ENCODE results near the gene LMO1.

The LMO1 gene

DNA sequence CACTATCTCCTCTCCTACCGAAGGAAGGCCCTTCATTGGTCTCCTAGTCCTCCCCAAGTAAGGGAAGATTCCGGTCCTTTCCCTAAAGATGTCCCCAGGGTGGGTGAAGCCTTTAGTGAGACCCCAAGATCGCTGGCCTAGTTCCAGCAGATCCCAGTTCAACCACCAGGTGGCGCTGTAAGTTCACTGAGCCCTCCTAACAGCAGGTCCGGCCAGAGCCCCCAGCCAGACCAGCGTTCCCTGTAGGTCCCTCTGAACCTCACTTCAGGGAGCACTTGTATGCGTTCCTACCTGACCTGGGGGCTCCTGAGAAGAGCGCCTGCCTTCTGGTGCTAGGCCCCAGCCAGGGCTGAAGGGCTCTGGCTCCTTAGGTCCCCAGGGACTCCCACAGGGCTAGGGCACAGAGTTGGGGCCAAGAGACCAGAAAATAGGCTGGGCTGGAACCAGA, 38.1 kb downstream of the LMO1 start:
- DNase-seq (ENCODE audit: low read depth) = peak; percentile 41

DNA sequence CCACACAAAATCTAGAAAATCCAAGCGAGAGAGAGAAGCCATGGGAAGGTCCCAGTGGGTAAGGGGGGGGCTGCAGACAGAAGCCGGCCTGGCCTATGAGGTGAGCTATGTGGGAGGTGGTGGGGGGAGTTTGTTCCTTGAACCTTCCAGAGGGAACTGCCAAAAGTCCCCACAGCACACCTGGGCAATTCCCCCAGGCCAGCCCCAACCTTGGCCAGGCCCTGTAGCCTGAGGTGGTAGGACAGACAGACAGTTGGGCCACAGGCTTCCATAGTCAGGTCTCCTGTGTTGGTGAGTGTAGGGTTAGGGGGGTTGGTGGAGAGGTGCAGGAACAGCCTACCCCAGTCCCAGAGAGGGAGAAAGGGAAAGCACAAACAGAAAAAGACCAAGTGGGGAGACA, 39.0 kb downstream of the LMO1 start:
- DNase-seq (ENCODE audit: low read depth) = no peak

DNA sequence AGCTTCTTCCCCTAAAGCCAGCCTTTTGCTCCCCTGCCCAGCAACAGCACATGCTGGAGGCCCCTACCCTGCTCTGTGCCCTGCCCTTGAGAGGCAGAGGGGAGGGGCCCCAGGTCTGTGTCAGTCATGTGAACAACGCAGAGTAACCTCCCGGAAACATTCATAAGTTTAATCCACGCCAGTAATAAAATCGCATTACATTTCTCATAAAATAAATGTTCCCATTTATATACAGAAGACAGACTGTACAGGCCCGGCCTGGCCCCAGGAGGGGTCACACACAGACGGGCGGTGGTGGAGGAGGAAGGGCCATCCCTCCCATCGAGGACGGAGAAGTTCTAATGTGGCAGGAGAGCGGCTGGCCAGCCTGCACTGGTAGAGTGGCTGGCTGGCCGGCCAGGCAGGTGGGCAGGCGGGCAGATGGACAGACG, 39.5 kb downstream of the LMO1 start:
- no peak for DNase-seq (ENCODE audit: low read depth)

DNA sequence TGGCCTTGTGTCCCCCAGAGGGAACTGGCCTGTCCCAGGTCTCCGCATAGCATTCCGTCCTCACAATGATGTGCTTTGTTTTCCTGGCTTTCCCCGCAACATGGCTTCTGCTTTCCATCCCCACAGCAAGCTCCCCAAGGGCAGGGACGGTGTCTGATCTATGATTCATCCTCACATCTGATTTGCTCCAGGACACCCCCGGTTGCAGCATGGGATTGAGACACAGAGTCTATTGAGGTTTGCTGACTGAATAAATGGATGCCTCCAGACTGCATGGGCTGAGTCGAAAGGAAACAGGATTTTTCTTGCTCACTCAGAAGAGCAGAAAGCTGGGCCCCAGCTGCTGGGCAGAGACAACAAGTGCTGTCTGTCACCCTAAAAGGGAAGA, 40.2 kb downstream of the LMO1 start:
- no peak for DNase-seq (ENCODE audit: low read depth)

DNA sequence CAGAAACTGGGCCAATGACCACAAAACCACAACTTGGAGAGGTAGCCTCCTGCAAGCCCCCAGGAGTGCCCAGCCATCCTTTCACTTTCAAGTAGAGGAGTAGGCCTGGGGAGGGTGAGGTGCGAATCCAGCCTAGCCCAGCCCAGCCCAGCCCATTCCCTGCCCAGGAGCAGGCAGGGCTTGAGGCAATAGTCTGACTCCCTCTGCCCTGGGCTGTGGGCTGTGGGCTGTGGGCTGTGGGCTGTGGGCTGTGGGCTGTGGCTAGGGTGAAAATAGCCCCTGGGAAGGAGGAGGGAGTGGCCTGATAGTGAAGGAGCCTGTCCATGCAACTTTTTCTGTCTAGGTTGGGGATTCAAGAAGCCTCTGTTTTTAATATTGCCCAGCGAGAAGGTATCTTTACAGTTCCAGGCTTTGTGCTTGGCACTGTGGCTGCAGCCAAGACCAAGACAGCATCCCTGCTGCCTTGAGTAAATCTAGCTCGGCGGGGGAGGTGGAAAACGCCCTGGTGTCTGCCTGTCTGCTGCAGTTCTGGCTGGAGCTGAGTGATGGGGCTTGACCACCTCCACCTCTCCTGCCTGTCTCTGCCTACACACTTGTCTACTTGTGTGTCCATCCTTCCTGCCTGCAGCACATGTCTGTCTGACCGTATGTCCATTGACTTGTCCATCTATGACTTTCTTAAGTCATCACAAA, 40.7 kb downstream of the LMO1 start:
- DNase-seq (ENCODE audit: low read depth) = no peak

DNA sequence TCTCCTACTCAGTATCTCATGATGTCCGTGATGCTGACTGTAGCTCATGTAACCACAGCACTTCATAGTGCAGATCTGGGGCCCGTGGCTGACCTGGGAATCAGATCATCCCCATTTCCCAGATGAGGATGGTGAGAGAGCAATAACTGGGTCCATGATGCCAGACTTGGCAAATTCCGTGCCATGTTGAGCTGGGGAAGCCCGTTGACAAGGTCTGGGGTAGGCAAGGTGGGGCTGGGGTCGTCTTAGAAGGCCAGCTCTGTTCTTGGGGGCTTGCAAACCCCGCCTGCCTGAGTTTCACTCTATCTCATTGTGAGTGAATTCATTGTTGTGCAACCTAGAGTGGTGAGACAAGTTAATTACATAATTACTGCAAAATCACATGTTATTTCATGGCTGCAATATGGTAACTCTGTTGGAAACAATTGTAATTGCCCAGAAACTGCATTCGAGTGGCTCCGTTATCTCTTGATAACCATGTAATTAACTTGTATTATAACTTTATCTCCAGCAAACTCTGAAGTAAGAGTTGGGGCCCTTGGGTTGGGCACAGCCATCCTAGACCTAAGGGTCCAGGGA, 41.7 kb downstream of the LMO1 start:
- DNase-seq (ENCODE audit: low read depth) = no peak

DNA sequence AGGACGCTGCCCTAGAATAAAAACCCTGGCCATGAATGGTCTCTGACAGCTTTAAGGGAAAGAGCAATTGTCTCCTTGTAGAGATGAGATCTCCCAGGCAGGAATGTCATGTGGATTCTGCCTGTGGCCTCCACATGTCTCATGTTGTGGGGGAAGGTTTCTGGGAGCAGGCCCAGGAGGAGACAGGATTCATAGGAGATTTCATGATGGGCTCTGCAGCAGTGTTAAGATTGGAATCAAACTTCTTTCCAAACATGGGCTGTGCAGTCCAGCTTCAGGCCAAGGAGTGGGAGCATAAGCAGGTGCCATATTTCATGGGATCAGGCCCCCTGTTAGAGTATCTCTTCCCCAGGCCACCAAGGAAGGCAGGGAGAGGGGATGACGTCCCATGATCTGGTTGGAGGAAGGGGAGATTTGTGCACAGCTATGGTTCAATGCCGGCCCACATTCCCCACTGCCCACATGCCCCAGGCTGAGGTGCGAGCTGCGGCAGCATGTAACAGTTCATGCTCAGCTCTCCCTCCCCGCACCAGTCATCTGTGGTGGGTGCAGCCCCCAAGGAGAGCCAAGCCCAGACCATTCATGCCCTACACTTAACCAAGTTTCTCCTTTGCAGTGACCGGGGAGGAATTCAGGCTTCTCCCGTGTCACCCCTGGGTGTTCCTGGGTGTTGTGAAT, 42.5 kb downstream of the LMO1 start:
- no peak for DNase-seq (ENCODE audit: low read depth)

DNA sequence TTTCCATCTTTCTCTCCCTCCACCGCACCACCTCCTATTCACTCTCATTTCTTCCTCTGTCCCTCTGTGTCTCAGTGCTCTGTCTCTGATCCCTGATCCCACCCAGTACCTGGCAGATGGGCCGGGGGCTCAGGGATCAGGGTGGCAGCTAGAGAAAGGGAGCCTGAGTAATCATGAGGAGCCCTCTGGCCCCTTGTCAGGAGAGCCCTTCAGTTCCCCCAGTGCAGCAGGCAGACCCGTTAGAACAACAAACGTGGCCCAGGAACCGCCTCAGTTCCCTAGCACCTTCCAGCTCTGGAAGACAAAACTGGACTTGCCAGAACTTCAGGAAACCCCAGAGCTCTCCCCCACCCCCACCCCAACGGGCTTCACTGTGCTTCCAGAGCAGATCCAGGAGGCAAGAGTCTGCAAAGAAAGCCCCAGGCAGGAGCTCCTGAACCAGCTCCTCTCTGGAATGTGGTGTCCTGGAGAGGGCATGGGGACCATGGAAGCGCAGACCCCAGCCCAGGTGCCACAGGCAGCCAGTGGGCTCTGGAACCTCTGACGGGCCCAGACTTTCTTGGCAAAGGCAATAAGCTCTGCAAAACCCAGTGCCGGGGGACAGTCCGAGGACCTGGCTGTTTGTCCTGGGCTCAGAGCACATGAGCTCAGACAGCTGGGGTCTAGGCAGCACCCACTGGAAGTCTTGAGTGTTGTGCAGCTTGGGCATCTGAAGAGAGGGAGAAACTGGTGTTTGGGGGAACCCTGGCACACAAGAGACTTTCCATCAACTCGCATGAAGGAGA, 43.2 kb downstream of the LMO1 start:
- no peak for DNase-seq (ENCODE audit: low read depth)

DNA sequence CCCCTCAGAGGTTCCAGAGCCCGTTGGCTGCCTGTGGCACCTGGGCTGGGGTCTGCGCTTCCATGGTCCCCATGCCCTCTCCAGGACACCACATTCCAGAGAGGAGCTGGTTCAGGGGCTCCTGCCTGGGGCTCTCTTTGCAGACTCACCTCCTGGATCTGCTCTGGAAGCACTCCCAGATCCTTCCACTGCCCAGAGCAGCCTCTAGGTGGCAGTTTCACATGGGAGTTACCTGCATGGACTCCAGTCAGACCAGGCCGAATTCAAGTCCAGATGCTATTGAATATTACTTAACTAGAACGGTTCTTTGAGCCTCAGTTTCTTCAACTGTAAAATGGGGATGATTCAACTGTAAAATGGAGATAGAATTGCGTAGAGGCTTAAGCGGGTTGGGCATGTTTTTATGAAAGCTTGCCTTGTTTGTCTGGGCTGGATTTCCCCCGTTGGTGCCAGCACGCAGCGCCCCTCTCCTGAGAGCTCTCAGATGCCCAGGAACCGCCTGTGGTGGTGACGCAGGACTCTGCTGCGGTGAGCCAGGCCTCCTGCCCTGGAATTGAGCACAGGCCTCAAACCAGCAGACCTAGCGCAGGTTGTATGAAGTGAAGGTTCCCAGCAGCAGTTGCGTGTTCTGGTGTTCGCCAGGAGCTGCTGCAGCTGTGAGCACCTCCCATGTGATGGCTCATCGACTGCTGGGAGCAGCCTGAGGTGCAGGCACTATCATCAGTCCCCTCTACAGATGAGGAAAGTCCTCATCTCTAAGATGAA, 44.2 kb downstream of the LMO1 start:
- DNase-seq (ENCODE audit: low read depth) = no peak

DNA sequence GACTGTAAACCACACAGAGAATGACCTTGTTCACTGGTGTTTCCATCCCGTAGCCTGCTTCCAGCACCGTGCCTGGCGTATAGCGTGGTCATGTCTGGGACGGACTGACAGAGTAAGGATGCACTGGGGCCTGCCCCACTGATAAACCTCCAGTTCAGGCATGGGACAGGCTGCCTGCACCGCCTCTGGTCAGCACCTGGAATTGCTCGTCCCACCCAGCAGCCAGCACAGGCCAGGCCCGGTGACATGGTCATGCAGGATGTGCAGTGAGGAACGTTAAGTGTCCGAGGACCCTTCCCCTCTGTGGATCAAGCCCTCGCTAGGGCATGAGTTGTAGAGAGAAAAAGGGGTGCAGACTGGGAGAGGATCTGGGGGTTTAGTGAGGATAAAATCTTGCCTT, 44.8 kb downstream of the LMO1 start:
- DNase-seq (ENCODE audit: low read depth) = no peak

DNA sequence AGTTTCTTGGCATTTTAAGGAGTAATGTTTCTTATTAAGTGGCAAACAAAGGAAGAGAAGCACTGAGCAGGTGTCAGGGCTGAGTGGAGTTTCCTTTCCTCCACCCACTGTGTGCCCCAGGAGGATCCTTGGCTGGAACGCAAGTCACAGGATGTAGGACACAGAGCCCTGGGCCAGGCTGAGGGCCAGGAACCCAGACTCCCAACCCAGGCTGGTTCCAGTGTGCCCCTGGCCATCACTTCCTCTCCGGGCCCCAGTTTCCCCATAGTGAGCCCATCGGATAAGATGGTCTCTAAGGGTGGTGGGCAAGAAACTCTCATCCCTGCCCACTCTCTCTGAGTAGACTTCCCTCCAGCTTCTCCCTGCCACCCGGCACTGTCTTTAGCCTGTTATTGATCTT, 45.3 kb downstream of the LMO1 start:
- DNase-seq (ENCODE audit: low read depth) = no peak

DNA sequence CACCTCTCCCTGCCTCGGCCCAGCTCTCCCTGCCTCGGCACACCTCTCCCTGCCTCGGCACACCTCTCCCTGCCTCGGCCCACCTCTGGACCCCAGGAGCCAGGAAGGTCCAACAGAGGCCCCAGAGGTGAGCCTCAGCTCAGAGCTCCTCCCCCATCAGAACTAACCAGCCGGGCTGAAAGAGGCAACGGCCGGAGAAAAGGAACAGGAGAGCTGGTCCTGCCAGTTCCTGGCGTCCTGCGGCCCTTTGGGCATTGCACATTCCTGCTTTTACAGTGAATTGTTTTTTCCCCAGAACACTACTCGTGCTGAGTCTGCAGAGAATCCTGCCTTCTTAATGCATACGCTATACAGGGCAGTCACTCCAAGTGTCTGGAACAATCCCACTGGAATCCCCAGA, 45.8 kb downstream of the LMO1 start:
- DNase-seq (ENCODE audit: low read depth) = no peak

DNA sequence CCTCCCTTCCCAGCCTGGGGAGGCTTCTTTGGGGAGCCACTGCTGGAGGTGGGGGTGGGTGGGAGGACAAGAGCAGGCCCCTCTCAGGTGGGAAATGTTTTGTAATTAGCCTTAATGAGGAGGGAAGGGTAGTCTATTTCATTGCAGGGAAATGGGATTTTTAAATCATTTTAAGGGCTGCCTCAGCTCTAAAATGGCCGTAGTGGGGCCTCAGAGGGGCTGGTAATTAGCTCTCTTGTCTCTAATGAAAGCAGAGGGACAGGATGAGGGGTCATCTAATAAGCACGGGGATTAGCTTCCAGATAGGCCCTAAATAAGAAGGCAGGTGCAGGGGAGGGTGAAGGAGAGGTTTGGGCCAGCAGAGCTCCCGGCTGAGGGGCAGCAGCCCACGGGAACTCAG, 46.5 kb downstream of the LMO1 start:
- no peak for DNase-seq (ENCODE audit: low read depth)

DNA sequence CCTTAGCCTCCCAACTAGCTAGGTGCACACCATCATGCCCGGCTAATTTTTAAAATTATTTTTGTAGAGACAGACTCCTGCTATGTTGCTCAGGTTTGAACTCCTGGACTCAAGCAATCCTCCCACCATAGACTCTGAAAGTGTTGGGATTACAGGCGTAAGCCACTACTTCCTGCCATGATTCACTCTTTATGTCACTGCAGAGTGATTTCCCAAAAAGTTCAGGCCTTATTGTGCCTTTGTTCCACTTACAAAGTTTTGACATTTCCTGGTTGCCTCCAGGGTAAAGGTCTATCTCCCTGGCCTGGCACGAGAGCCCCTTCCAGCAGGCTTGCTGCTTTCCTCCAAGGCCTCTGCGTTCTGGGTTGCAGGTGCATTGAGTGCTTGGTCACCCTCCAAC, 50.3 kb downstream of the LMO1 start:
- DNase-seq (ENCODE audit: low read depth) = no peak

DNA sequence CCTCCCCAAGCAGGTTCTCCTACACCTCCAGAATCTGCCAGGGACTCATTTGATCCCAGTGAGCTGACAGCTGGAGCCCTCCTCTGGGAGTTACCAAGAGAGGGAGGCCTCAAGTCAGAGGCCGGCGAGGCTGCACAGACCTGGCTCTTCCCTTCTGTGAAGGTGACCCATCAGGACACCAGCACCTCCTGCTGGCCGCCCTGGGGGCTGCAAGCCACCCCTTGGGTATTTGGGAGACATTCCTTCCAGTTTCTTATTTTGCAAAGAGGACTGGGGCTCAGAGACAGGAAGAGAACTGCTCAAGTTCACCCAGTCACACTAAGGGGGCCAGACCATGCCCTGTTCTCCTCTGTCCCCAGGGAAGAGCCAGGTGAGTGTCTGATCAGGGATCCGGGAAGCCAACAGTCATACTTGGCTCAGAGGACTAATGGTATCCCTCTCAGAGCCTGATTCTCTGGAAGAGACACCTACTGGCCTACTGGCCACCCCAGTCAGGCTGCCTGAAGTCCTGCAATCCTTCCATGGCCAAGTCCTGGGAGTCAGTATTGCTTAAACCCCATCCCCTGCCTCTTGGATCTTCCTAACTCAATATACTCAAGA, 54.4 kb downstream of the LMO1 start:
- DNase-seq (ENCODE audit: low read depth) = no peak

DNA sequence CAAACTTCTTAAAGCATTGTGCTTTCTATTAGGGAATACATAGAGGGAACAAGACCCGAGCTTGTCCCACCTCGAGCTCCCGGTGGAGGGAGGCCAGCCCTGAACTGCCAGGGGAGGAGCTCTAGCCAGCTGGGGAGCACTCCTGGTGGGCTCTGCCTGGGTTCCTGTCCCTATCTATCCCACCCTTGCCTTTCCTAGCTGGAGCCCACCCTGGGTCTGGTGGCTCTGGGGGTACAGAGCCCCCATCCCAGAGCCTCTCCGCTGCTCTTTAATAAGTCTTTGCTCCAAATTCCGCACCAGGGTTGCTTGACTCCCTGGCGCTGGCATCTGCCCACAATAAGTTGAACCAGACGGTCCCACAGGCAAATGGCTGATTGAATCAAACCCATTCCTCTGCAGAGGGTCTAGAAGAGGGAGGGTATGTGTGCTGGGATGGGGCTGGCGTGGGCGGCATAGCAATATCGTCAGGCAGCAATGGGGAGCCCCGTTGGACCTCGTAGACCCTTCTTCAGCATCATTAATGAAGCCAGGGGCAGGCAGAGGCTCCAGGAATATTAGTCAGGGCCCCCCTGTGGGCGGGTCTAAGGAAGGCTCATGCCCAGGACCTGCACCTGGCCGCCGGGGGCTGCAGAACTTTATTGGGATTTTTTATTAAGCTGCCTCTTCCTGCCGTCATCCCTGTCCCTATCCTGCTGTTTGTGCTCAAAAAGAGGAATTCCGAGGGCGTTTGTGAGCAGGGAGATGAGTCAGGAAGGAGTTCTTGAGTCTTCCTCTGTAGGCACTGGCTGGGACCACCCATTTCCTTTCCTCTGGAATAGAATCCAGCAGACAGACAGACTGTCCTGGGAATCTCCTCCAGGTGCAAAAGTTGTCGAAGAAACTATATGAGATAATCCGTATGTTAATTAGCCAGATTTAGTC, 56.3 kb downstream of the LMO1 start:
- DNase-seq (ENCODE audit: low read depth) = no peak

DNA sequence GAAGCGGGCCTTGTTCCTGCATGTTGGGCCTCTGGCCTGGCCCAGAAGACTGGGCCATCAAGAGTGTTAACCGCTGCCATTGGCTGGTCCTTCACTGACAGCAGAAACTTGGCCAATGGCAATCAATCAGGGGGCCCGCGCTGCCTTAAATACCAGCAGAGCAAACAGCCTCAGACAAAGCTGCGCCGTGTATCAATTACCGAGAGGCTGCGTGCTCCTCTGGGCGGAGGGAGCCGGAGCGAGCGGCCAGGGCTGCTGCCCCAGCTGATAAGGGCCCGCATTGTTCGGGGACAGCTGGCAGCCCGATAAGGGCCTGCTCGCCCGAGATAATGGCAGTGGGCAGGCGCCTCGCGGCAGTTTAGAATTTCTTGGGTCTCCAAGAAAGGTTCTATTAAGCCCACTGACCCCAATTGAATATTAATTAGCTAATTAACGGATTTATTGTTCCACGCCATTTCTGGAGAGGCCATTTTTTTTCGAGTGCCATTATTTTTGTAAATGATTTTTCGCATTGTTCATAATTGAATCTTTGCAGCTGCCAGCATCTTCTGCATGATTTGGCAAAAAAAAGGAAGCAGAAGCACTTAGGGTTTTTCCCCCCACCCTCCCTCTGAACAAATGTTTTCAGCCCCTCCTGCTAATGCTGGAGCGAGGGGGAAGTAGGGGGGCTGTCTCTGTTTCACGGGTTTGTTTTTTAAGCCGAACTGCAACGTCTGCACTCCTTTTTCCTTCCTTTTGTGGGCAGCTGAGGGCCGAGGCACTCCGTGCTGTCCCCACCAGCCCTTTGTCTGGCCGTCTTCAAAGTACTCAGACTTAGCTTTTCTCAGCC, 57.2 kb downstream of the LMO1 start:
- no peak for DNase-seq (ENCODE audit: low read depth)

DNA sequence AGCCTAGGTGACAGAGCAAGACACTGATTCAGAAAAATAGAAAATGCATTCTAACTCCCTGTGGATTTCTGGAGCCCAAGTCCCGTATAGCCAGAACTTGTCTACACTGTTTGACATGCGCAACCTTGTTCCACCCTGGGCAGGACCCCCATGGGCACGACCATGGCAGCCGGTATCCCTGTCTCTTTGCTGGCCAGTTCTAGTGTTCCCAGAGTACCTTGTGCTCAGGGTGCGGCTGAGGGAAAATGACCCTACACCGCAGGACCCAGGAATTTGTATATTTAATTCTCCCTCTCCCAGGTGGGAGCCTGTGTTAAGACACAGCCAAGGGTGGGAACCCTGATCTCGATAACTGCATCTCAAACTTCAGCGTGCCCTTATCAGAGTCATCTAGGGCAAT, 58.1 kb downstream of the LMO1 start:
- no peak for DNase-seq (ENCODE audit: low read depth)

DNA sequence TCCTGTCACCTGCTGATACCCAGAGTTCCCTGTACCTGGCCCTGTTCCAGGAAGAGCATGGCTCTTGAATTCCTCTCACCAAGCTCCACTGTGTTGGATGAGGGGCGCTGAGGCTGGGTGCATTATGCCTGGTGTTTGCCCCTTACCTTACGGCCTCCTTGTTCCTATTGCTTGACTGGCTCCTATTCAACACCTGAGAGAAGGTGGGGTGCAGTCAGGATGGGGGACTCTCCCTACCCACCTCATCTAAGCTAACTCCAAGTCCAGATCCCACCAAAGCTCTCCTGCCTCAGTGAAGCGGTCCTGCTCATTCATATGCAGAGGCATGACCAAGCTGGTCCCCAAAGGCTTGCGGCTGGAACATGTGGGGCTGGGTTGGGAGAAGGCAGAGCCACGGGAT, 59.1 kb downstream of the LMO1 start:
- DNase-seq (ENCODE audit: low read depth) = no peak

DNA sequence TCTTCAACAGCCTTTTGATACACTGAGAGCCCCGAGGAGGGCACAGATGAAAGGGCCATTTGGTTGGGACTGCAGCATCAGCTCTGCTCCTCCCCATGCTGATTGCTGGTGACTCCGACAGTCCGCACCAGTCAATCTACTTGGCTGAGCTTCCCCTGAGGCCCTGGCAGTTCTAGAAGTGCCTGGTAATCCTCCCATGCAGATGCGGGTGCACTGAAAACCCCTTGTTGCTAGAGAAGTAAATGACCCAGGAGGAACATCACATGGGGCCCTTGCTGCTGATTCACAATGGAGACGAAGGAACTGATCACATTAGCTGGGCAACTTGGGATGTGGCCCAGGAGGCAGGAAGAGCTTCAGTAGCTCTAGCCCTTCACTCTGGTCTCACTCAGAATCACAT, 59.7 kb downstream of the LMO1 start:
- DNase-seq (ENCODE audit: low read depth) = no peak

Data from activated T-helper 9 cell treated with anti-CD3 and anti-CD28 coated beads, Interleukin-2, amount 50 U/mL, for 16 hours (primary cell).